HG03571 (cell line): ENCODE results near the gene LAMA5.

Experiments used
- ATAC-seq: cut with Tn5 transposase; IDR thresholded peaks from one replicate; pipeline ENCODE4 v1.9.1; 2021; ENCODE audit not compliant: unreplicated experiment

Gene LAMA5

DNA sequence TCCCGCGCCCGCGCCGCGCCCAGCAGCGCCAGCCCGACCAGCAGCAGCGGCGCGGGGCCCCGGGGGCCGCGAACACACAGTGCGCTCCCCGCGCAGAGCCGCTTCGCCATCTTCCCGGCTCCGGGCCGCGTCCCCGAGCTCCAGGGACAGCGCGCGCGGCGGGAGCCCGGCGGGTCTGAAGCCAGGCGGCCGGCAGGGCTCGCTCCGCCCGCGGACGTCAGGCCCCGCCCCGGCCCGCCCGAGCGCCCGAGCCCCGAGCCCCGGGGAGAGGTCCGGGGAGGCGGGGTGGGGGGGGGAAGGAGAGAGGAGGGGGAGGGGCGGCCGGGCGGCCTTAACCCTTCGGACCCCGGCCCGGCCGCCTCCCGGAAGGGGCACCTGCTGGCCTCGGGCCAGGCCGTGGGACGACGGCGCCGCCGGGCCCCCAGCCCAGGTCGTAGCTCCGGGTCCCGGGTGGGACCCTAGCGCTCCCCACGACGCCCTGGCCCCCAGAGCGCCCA is at the start of gene LAMA5:
LAMA5 (minus strand) TSS at position 177 of the 497 bp plus-strand sequence; CDS start at position 110, 67 bp downstream.
- ATAC-seq, result no peak

- no peak for ATAC-seq
Measured at GRCh38 chr20:62415354-62416111, 48.4 kb upstream of the LAMA5 start.

GRCh38 chr20:62413896-62414481 is 46.9 kb upstream of the LAMA5 start:
- no peak for ATAC-seq

- ATAC-seq, result no peak
Measured at GRCh38 chr20:62413025-62413570, 46.0 kb upstream of the LAMA5 start.

- no peak for ATAC-seq
Measured at GRCh38 chr20:62412194-62413024, 45.3 kb upstream of the LAMA5 start.

DNA sequence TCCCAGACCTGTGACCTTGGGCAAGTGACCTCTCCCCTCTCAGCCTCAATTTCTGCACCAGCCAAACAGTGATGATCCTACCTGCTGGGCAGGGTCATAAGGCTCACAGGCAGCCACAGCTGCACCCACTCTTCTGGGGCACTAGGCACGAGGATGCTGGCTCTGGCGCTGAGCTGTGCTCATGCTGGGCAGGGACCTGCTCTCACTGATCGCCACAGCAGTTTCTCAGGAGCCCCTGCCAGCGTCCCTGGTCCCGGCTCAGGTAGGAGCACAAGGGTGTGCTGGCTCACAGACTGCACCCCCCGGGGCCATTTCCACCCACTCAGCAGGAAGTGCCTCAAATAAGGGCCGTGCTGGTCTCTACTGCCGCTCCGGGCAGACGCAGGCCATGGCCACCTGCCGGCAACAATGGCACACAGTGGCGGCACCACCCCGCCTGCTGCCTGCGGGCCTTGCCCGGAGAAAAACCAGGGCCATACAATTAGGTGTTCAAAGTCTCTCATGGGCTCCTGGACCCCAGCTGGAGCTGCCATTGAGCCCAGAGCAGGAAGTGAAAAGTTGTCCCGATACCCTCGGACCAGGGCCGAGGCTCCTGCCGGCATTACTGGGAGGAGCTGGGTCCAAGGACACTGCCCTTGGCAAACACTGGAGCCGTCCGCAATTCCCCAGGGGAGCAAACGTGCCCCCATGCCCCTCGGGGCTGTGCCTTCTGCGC is 44.5 kb upstream of the LAMA5 start:
- no peak for ATAC-seq

DNA sequence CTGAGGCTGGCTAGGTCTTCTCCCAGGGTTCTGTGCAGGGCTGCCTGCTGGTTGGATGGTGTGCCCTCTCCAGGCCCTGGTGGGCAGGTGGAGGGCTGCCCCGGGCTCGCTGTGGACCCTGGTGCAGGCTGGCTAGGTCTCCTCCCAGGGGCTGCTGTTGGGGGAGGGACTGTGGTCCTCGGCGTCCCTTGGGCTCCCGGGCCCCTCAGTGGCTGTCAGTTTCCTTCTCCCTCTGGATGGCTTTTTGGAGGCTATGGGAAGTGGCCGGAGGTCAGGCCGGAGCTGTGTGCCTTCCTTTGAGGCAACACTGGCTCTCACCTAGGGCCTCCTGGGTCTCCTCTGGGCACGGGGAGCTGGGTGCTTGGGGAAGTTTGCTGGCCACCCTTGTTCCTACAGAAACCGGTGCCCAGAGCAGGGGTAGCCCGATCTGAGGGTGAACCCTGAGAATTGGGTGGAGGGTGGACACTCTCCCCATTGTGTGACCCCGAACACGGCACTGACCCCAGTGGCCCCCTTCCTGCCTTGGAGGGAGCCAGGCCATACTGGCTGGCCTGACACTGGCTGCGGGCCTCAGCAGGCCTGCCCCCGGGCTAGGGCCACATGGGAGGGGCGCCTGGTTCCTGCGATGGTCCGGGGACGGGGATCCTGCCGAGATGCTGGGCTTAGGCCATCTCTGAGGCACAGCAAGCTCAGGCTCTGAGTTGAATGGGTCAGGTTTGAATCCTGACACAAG is 43.8 kb upstream of the LAMA5 start:
- no peak for ATAC-seq

DNA sequence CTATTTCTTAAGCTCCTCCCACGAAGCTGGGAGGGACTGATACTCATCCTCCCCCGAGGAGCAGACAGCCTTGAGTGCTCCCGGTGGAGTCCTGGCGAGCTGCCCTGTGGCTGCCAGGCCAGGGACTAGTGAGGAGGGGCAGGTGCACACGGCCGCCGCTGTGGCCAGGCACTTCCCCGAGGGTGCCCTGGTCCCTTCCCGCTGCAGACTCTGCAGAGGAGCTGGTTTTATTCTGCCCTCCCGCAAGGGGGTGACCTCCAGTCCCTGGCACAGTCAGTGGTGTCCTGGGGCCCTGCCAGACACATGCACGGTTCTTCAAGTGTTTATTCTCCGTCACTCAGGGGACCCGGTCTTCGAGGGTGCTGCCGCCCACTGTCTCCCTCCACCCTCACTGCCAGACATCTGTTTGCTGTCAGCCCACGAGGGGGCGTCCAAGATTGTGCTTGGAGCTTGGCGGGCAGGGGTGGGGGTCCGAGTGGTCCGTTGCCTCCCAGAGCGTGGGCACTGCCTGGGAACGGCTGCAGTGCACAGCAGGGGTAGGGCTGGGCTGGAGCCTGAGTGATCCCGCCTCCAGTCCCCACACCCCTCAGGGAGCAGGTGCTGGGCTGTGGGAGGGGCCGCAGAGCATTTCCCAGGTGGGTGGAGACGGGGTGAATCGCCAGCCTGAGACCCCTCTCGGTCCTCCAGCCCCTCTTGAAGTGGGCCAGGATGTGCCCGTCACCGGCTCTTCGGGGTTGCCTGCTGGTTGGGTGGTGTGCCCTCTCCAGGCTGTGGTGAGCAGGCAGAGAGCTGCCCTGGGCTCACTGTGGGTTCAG is 43.0 kb upstream of the LAMA5 start:
- ATAC-seq, result no peak

- no peak for ATAC-seq
Measured at GRCh38 chr20:62409086-62409853, 42.2 kb upstream of the LAMA5 start.

DNA sequence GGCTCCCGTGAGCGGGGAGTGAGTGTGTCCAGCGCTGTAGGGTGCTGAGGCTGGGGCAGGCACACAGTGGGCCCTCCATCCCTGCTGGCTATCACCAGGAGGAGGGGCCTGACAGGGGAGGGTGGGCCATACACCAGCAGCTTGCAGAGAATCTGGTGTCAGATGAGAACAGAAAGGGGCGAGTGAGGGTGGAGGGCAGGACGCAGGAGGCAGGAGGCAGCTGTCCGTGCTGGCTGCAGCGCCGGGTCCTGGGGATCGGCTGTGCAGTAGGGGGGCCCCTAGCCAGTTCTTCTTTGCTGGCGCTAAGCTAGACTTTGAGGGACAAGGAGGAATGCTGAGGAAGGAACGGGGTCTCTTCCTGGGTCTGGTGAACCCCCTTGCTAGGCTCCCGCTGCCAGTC is 41.5 kb upstream of the LAMA5 start:
- no peak for ATAC-seq

- ATAC-seq, result no peak
Measured at GRCh38 chr20:62408055-62408454, 40.9 kb upstream of the LAMA5 start.

- ATAC-seq, result peak; percentile 79
Measured at GRCh38 chr20:62407221-62407992, 40.3 kb upstream of the LAMA5 start, which contains the start of gene CABLES2. Gene CABLES2 (minus strand): TSS chr20:62407285. CDS start chr20:62407276, 9 bp downstream.

- no peak for ATAC-seq
Measured at GRCh38 chr20:62406635-62407176, 39.6 kb upstream of the LAMA5 start.

DNA sequence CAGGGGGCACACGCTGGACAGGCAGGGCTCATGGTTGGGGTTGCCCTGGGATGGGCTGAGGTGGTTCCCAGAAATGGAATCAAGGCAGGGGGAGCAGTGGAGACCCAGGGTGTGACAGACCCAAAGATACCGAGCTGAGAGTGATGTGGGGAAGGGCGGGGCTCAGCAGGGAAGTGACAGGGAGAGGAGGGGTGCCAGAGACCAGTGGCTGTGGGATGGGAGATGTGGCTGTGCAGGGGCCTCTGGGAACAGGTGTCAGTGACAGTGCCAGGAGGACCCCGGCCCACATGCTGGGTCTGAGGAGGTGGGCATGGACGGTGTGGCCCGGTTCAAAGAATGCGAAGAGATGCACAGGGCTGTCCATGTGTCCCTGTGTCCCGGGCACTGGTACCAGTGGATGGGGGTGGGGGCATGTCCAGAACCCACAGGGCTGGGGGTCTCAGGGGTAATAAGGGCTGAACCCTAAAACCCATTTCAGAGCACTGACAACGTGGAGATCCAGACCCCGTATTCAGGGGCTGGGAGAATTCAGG is 38.9 kb upstream of the LAMA5 start:
- no peak for ATAC-seq

DNA sequence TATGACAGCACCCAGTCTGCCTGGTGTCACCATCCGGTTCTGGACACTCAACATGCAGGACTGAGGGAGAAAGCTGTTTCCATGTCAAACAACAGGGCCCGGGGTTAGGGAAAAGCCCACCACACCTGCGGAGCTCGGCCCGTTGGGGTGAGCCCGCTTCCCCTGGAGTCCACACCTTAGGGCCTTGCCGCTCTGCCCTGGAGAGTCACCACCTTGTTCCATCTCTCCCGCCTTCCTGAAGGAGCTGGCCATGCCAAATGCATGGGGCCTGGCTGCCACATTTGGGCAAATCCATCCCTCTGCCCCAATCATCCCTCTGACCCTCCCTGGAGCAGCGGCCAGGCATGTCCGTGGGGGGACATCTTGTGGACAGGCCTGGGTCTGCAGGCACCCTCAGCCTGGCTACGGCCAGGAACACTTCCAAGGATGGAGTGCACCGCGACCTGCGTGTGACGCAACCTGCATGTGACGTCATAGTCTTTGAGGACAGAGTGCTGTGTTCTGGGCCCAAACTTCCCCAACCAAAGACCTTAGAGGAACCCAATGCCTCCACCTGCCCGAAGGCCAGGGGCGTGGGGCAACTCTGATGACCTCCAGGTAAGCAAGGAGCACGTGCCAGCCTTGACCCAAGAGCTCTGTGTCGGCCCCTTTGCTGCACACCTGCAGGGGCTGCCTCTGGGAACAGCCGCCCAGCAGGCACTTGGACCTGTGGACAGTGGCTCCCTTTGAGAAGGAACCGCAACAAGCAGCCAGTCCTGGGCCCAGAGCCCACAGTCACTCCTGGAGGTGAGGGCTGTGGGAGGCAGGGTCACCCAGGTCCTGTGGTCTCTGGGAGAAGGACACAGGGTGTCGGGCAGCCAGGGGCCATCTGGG is 38.2 kb upstream of the LAMA5 start:
- ATAC-seq, result no peak

DNA sequence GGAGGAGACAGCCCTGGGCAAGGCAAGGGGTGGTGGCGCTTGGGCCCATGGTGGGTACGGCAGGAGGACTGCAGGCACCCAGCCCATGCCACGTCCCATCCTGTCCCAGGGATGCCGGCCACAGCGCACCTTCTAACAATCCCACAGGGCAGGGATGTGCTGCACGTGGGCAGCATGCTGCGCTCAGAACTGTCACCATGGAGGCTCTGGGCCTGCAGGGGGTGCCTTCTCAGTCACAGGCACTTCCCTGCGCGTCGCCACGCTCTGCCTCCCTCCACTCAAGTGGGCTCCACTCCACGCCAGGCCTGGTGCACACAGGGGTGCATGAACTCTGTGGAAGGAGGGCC is 37.6 kb upstream of the LAMA5 start:
- ATAC-seq, result no peak
